HG03045 (cell line): Measurements from ENCODE around the gene TRIM51G.
"Not testable (repeated sequence)": the region's sequence is repeated elsewhere in the genome, so short reads cannot be mapped to it uniquely, and the experiment has no call there.

Experiments used
- ATAC-seq: cut with Tn5 transposase; IDR thresholded peaks from one replicate; pipeline ENCODE4 v1.9.1; 2021; ENCODE audit warnings: mild to moderate bottlenecking, moderate library complexity; ENCODE audit not compliant: unreplicated experiment

Gene TRIM51G, protein sequence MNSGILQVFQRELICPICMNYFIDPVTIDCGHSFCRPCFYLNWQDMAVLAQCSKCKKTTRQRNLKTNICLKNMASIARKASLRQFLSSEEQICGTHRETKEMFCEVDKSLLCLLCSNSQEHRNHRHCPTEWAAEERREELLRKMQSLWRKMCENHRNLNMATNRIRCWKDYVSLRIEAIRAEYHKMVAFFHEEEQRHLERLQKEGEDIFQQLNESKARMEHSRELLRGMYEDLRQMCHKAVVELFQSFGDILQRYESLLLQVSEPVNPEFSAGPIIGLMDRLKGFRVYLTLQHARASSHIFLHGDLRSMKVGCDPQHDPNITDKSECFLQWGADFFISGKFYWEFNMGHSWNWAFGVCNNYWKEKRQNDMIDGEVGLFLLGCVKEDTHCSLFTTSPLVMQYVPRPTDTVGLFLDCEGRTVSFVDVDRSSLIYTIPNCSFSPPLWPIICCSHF

DNA sequence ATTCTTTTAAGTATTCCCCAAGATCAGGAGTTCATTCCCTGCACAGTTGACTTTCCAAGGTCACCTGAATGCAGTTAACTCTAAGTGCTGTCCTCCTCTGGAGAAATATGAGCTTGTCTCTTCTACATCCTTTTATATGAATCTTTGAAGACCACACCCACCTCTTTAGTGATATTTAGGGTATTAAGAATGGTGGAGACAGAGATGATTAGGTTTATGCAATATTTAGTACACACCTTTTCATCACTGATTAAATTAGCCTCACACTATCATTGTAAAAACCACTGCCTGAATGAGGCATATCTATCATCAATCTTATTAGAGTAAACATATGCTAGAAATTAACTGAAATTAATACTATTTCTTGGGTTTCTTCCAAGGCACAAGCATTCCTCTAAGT is at the start of gene TRIM51G:
TSS of gene TRIM51G (minus strand) at position 101 of the 400 bp plus-strand sequence. CDS start 2,190 bp downstream, outside the sequence.
- not testable (repeated sequence) for ATAC-seq

DNA sequence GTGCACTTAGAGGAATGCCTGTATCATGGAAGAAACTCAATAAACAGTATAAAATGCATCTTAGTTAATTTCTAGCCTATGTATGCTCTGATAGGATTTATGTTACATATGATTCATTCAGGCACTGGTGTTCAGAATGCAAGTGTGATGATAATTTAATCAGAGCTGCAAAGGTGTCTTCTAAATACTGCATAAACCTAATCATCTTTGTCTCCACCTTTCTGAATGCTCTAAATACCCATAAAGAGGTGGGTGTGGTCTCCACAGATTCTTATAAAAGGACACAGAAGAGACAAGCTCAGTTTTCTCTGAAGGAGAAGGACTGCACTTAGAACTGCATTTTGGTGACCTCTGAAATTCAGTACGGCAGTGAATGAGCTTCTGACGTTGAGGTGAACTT is 44.8 kb upstream of the TRIM51G start, which contains the start of gene TRIM49B:
TSS of gene TRIM49B (plus strand) at position 301 of the 400 bp plus-strand sequence. CDS start 2,777 bp downstream, outside the sequence.
- not testable (repeated sequence) for ATAC-seq

DNA sequence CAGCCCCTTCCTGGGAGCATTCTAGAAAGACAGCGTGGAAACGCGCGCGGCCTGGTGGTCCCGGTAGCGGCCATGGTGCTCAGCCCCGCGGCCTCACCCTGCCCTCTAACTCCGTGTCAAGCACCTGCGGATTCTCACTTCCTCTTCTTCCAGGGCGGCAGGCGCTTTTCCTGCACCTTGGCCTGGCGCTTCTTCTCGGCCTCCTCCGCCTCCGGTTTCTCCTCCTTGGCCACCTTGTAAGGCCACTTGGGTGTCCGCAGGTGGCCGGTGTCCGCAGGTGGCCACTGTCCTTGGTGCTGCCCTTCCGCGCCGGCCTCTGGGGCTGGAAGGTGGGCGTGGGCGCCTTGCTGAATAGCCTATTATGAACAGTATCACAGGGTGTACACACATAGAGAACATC is 15.1 kb downstream of the TRIM51G start:
- ATAC-seq: not testable (repeated sequence)

DNA sequence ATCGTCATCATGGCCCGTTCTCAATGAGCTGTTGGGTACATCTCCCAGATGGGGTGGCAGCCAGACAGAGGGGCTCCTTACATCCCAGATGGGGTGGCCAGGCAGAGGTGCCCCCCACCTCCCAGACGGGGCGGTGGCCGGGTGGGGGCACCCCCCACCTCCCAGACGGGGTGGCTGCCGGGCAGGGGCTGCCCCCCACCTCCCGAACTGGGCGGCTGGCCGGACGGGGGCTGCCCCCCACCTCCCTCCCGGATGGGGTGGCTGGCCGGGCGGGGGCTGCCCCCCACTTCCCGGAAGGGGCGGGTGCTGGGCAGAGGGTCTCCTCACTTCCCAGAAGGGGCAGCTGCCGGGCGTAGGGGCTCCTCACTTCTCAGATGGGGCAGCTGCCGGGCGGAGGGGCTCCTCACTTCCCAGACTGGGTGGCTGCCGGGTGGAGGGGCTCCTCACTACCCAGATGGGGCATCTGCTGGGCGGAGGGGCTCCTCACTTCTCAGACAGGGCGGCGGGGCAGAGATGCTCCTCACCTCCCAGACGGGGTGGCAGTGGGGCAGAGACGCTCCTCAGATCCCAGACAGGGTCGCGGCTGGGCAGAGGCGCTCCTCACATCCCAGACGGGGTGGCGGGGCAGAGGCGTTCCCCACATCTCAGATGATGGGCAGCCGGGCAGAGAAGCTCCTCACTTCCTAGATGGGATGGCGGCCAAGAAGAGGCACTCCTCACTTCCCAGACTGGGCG is 28.2 kb downstream of the TRIM51G start:
- ATAC-seq: not testable (repeated sequence)

DNA sequence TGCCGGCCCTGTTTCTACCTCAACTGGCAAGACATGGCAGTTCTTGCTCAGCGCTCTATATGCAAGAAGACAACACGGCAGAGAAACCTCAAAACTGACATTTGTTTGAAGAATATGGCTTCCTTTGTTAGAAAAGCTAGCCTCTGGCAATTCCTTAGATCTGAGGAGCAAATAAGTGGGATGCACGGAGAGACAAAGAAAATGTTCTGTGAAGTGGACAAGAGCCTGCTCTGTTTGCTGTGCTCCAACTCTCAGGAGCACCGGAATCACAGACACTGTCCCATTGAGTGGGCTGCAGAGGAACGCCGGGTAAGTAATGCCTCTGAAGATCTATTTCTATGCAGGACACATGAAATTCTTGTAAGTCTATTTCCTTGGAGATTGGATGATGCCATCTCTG is 37.9 kb downstream of the TRIM51G start:
- not testable (repeated sequence) for ATAC-seq
